Mesendoderm (in vitro differentiated cells): ENCODE results near the gene TMPRSS11E.

Experiments
- DNase-seq: peaks from one replicate; pipeline ENCODE4 v3.0.0; 2013
- H2AK5ac ChIP-seq: 2 replicates; pipeline ENCODE4 v1.6.1; 2013; ENCODE audit warnings: low read length, inconsistent platforms
- H2BK120ac ChIP-seq: 2 replicates; pipeline ENCODE4 v1.6.1; 2013; ENCODE audit warnings: low read depth, mild to moderate bottlenecking, low read length, moderate library complexity, mixed read lengths
- H2BK15ac ChIP-seq: replicated peaks from 2 replicates; pipeline ENCODE4 v1.6.1; 2013; ENCODE audit warnings: low read depth, mild to moderate bottlenecking, moderate library complexity
- H2BK5ac ChIP-seq: 2 replicates; pipeline ENCODE4 v1.6.1; 2013; ENCODE audit warnings: low read length, inconsistent platforms
- H3K18ac ChIP-seq: 2 replicates; pipeline ENCODE4 v1.6.1; 2013; ENCODE audit warnings: mild to moderate bottlenecking, low read length, mixed read lengths
- H3K23ac ChIP-seq: one replicate; pipeline ENCODE4 v1.6.1; 2013; ENCODE audit warnings: low read length
- H3K27ac ChIP-seq: 2 replicates; pipeline ENCODE4 v1.5.1; 2013; ENCODE audit warnings: low read depth, mild to moderate bottlenecking, inconsistent platforms, low read length, moderate library complexity
- H3K27me3 ChIP-seq: 2 replicates; pipeline ENCODE4 v1.6.1; 2013; ENCODE audit warnings: low read length, control low read depth, mild to moderate bottlenecking, inconsistent platforms; ENCODE audit not compliant: insufficient read depth, poor library complexity
- H3K36me3 ChIP-seq: 2 replicates; pipeline ENCODE4 v1.6.1; 2013; ENCODE audit warnings: low read length, inconsistent platforms; ENCODE audit not compliant: control insufficient read depth, insufficient read depth
- H3K4ac ChIP-seq: one replicate; pipeline ENCODE4 v1.6.1; 2013; ENCODE audit warnings: low read depth, mild to moderate bottlenecking, low read length, moderate library complexity
- H3K4me1 ChIP-seq: 2 replicates; pipeline ENCODE4 v1.6.1; 2013; ENCODE audit warnings: low read depth, low read length, inconsistent platforms; ENCODE audit not compliant: control insufficient read depth
- H3K4me2 ChIP-seq: 2 replicates; pipeline ENCODE4 v1.6.1; 2013; ENCODE audit warnings: low read length
- H3K4me3 ChIP-seq: 2 replicates; pipeline ENCODE4 v1.5.1; 2013; ENCODE audit warnings: mild to moderate bottlenecking, low read length
- H3K56ac ChIP-seq: one replicate; pipeline ENCODE4 v1.6.1; 2013; ENCODE audit warnings: low read length
- H3K79me1 ChIP-seq: 2 replicates; pipeline ENCODE4 v1.6.1; 2013; ENCODE audit warnings: low read length, inconsistent platforms
- H3K79me2 ChIP-seq: 2 replicates; pipeline ENCODE4 v1.6.1; 2013; ENCODE audit warnings: mild to moderate bottlenecking, low read length; ENCODE audit not compliant: control insufficient read depth, insufficient read depth
- H3K9ac ChIP-seq: 2 replicates; pipeline ENCODE4 v1.6.1; 2013; ENCODE audit warnings: low read length, inconsistent platforms
- H4K5ac ChIP-seq: one replicate; pipeline ENCODE4 v1.6.1; 2013; ENCODE audit warnings: low read length
- H4K8ac ChIP-seq: one replicate; pipeline ENCODE4 v1.6.1; 2013; ENCODE audit warnings: low read depth, mild to moderate bottlenecking, control low read depth, low read length, moderate library complexity
- WGBS: extraction: QIAGEN DNeasy Blood & Tissue Kit; methylation state at CpG from one replicate; pipeline ENCODE4 v1.1.7; 2013; ENCODE audit warnings: low lambda C conversion rate, missing lambda C conversion rate; ENCODE audit not compliant: insufficient coverage; ENCODE audit errors: extremely low coverage; 5-methylcytosine and 5-hydroxymethylcytosine counted together

Gene TMPRSS11E

GRCh38 chr4:68434277-68434676 is 13.0 kb upstream of the TMPRSS11E start:
- H2BK5ac ChIP-seq, result no peak overlapping the region
- H4K8ac ChIP-seq, result no peak overlapping the region
- H3K36me3 ChIP-seq, result no peaks in the 10 kb centered on the region
- H3K79me1 ChIP-seq, result no peaks in the 10 kb centered on the region
- no peak overlapping the region for H4K5ac ChIP-seq
- no peak for DNase-seq
- H3K23ac ChIP-seq, result no peak overlapping the region
- no peak overlapping the region for H3K27ac ChIP-seq
- H2AK5ac ChIP-seq, result no peak overlapping the region
- H3K4me2 ChIP-seq, result no peak overlapping the region
- no peaks in the 10 kb centered on the region for H3K27me3 ChIP-seq
- H3K4me3 ChIP-seq, result no peak overlapping the region
- H3K56ac ChIP-seq, result no peak overlapping the region
- H3K4me1 ChIP-seq, result peaks cover 2% of the 10 kb centered on the region
- no peak overlapping the region for H2BK15ac ChIP-seq
- no peak overlapping the region for H3K18ac ChIP-seq
- no peaks in the 10 kb centered on the region for H3K79me2 ChIP-seq
- H3K4ac ChIP-seq, result no peak overlapping the region
- no peak overlapping the region for H3K9ac ChIP-seq
- no peak overlapping the region for H2BK120ac ChIP-seq
- no CpG with 5 or more reads among the region's 1 CpG for WGBS

GRCh38 chr4:68434836-68435235 is 12.4 kb upstream of the TMPRSS11E start:
- Histone ChIP-seq H3K9ac (no peak overlapping the region), H3K4ac (no peak overlapping the region), H3K56ac (no peak overlapping the region), H3K23ac (no peak overlapping the region), H3K36me3 (no peaks in the 10 kb centered on the region), H3K79me1 (no peaks in the 10 kb centered on the region), H3K18ac (no peak overlapping the region), H3K4me1 (peaks cover 2% of the 10 kb centered on the region), H2BK120ac (no peak overlapping the region), H2AK5ac (no peak overlapping the region), H3K4me3 (no peak overlapping the region), H3K4me2 (no peak overlapping the region), H2BK5ac (no peak overlapping the region), H2BK15ac (no peak overlapping the region), H3K27ac (no peak overlapping the region), H4K5ac (no peak overlapping the region), H3K79me2 (no peaks in the 10 kb centered on the region), H4K8ac (no peak overlapping the region), H3K27me3 (no peaks in the 10 kb centered on the region)
- no CpG with 5 or more reads among the region's 1 CpG for WGBS
- DNase-seq, result peak; percentile 66

- Histone ChIP-seq H3K36me3 (no peaks in the 10 kb centered on the region), H3K27ac (no peak overlapping the region), H2AK5ac (no peak overlapping the region), H4K5ac (no peak overlapping the region), H3K4me2 (no peak overlapping the region), H2BK120ac (no peak overlapping the region), H3K9ac (no peak overlapping the region), H2BK15ac (no peak overlapping the region), H2BK5ac (no peak overlapping the region), H3K23ac (no peak overlapping the region), H4K8ac (no peak overlapping the region), H3K18ac (no peak overlapping the region), H3K4ac (no peak overlapping the region), H3K56ac (no peak overlapping the region), H3K4me3 (no peak overlapping the region), H3K27me3 (no peaks in the 10 kb centered on the region), H3K4me1 (no peaks in the 10 kb centered on the region), H3K79me2 (no peaks in the 10 kb centered on the region), H3K79me1 (no peaks in the 10 kb centered on the region)
- no peak for DNase-seq
Measured at GRCh38 chr4:68445111-68445510, 2.2 kb upstream of the TMPRSS11E start.

- H3K4ac ChIP-seq, result no peak overlapping the region
- H3K4me3 ChIP-seq, result no peak overlapping the region
- H3K27ac ChIP-seq, result no peak overlapping the region
- H4K8ac ChIP-seq, result peak overlapping the region; percentile 28
- H3K9ac ChIP-seq, result no peak overlapping the region
- H3K4me1 ChIP-seq, result peaks cover 1% of the 10 kb centered on the region
- H2AK5ac ChIP-seq, result no peak overlapping the region
- H3K36me3 ChIP-seq, result no peaks in the 10 kb centered on the region
- H3K23ac ChIP-seq, result no peak overlapping the region
- H3K79me2 ChIP-seq, result no peaks in the 10 kb centered on the region
- H3K79me1 ChIP-seq, result no peaks in the 10 kb centered on the region
- peak; percentile 79 for DNase-seq
- H3K56ac ChIP-seq, result no peak overlapping the region
- H2BK120ac ChIP-seq, result peak overlapping the region; percentile 45
- no peak overlapping the region for H2BK15ac ChIP-seq
- no peaks in the 10 kb centered on the region for H3K27me3 ChIP-seq
- no peak overlapping the region for H4K5ac ChIP-seq
- no peak overlapping the region for H3K4me2 ChIP-seq
- no peak overlapping the region for H3K18ac ChIP-seq
- H2BK5ac ChIP-seq, result no peak overlapping the region
Measured at GRCh38 chr4:68451246-68452211, 4.3 kb downstream of the TMPRSS11E start.

- no peak overlapping the region for H3K23ac ChIP-seq
- peak overlapping the region; percentile 28 for H4K8ac ChIP-seq
- H3K56ac ChIP-seq, result no peak overlapping the region
- no peaks in the 10 kb centered on the region for H3K79me2 ChIP-seq
- no peak overlapping the region for H3K4me3 ChIP-seq
- no peak overlapping the region for H2BK120ac ChIP-seq
- no peak overlapping the region for H3K9ac ChIP-seq
- no peaks in the 10 kb centered on the region for H3K36me3 ChIP-seq
- H2AK5ac ChIP-seq, result no peak overlapping the region
- no peak overlapping the region for H4K5ac ChIP-seq
- H3K4me1 ChIP-seq, result no peaks in the 10 kb centered on the region
- H3K4ac ChIP-seq, result no peak overlapping the region
- H3K18ac ChIP-seq, result no peak overlapping the region
- WGBS, result no CpG with 5 or more reads among the region's 7 CpGs
- no peak overlapping the region for H2BK5ac ChIP-seq
- H3K27ac ChIP-seq, result no peak overlapping the region
- no peaks in the 10 kb centered on the region for H3K79me1 ChIP-seq
- H3K27me3 ChIP-seq, result no peaks in the 10 kb centered on the region
- H3K4me2 ChIP-seq, result no peak overlapping the region
- no peak overlapping the region for H2BK15ac ChIP-seq
- no peak for DNase-seq
Measured at GRCh38 chr4:68460085-68460484, 12.8 kb downstream of the TMPRSS11E start.

- H4K8ac ChIP-seq, result no peak overlapping the region
- no peak for DNase-seq
- no peak overlapping the region for H3K23ac ChIP-seq
- no peak overlapping the region for H3K4me2 ChIP-seq
- H3K4me1 ChIP-seq, result no peaks in the 10 kb centered on the region
- no peak overlapping the region for H4K5ac ChIP-seq
- no peak overlapping the region for H2BK120ac ChIP-seq
- no peak overlapping the region for H3K4ac ChIP-seq
- no peaks in the 10 kb centered on the region for H3K27me3 ChIP-seq
- H3K4me3 ChIP-seq, result no peak overlapping the region
- no peaks in the 10 kb centered on the region for H3K79me2 ChIP-seq
- no peaks in the 10 kb centered on the region for H3K36me3 ChIP-seq
- H3K79me1 ChIP-seq, result no peaks in the 10 kb centered on the region
- H3K9ac ChIP-seq, result no peak overlapping the region
- no peak overlapping the region for H3K27ac ChIP-seq
- H2BK5ac ChIP-seq, result no peak overlapping the region
- no peak overlapping the region for H2BK15ac ChIP-seq
- H2AK5ac ChIP-seq, result no peak overlapping the region
- no peak overlapping the region for H3K18ac ChIP-seq
- WGBS, result no CpG with 5 or more reads among the region's 3 CpGs
- H3K56ac ChIP-seq, result no peak overlapping the region
Measured at GRCh38 chr4:68461790-68462189, 14.5 kb downstream of the TMPRSS11E start.
